MCF 10A (cell line): ENCODE data around the gene ACTN1. TPM values are rescaled to one million over a fixed set of nuclear protein-coding genes. Genes with fewer than 3 reads are reported as not detected.

ENCODE experiments used
- BruUV-seq: library from RNA; stranded (reverse); fragments of 400-500 nt; replicated peaks from 2 replicates; lab custom pipeline; 2021; lab: Mats Ljungman, UMichigan
- CTCF ChIA-PET: fragments of 300-600 bp; sonication (Branson Sonifier 250); formaldehyde crosslinking; extraction: SDS; loops from one replicate; lab custom pipeline; 2021; ENCODE audit warnings: antibody characterized with exemption, inconsistent platforms; lab: Yijun Ruan, JAX
- POLR2A ChIA-PET: fragments of 300-600, 350-650 bp; sonication (Branson Sonifier 250); formaldehyde crosslinking; extraction: SDS; loops from one replicate; lab custom pipeline; 2020; ENCODE audit warnings: antibody characterized with exemption, inconsistent platforms; lab: Yijun Ruan, JAX
- DNase-seq: peaks from one replicate; pipeline ENCODE4 v3.0.0-alpha.2; 2018; ENCODE audit not compliant: unreplicated experiment
- H3K27ac Mint-ChIP-seq: one replicate; pipeline ENCODE4 v1.8.0; 2022; ENCODE audit warnings: mild to moderate bottlenecking, low read depth, mixed read lengths; ENCODE audit not compliant: unreplicated experiment
- H3K27me3 Mint-ChIP-seq: one replicate; pipeline ENCODE4 v1.8.0; 2022; ENCODE audit warnings: mixed read lengths; ENCODE audit not compliant: insufficient read depth, unreplicated experiment
- H3K36me3 Mint-ChIP-seq: one replicate; pipeline ENCODE4 v1.8.0; 2022; ENCODE audit warnings: mild to moderate bottlenecking, moderate library complexity, mixed read lengths; ENCODE audit not compliant: insufficient read depth, unreplicated experiment
- H3K4me1 Mint-ChIP-seq: one replicate; pipeline ENCODE4 v1.8.0; 2022; ENCODE audit warnings: mixed read lengths; ENCODE audit not compliant: insufficient read depth, unreplicated experiment
- H3K4me3 Mint-ChIP-seq: one replicate; pipeline ENCODE4 v1.8.0; 2022; ENCODE audit warnings: mild to moderate bottlenecking, moderate library complexity, mixed read lengths; ENCODE audit not compliant: unreplicated experiment
- H3K9me3 Mint-ChIP-seq: one replicate; pipeline ENCODE4 v1.8.0; 2022; ENCODE audit warnings: mixed read lengths; ENCODE audit not compliant: unreplicated experiment
- CTCF ChIP-seq: fragments of 200-600 bp; IDR thresholded peaks from one replicate; pipeline ENCODE4 v1.8.0; 2022; ENCODE audit warnings: antibody characterized with exemption, mild to moderate bottlenecking; ENCODE audit not compliant: unreplicated experiment
- intact Hi-C: fragments of 100-400 bp; cut with micrococcal nuclease; formaldehyde crosslinking; loops from 2 replicates; pipeline ENCODE4 v1.14.1; 2022
- total RNA-seq: library from RNA; stranded (reverse); gene quantifications from 2 replicates; pipeline ENCODE4 v1.2.3, GENCODE V29; 2022

The ACTN1 gene
- total RNA-seq, 1 experiment from 2014 or later: 312 TPM

- no TSS peak for BruUV-seq
- Mint-ChIP-seq H3K9me3 (no peaks in the 10 kb centered on the region), H3K4me1 (peaks cover 80% of the 10 kb centered on the region), H3K27ac (peak overlapping the region; percentile 87), H3K36me3 (peaks cover 32% of the 10 kb centered on the region), H3K27me3 (no peaks in the 10 kb centered on the region), H3K4me3 (no peak overlapping the region)
- ChIA-PET POLR2A (no interaction called here), CTCF (no interaction called here)
- no peak for TF ChIP-seq CTCF
- DNase-seq: no peak
- intact Hi-C loops: no loop called here
Measured at GRCh38 chr14:68971411-68972035, 7.6 kb downstream of the ACTN1 start.

- POLR2A ChIA-PET: interaction anchor here (1.9 kb wide), 1 partner anchor 18 kb away, joined by 6 read pairs; no protein-coding TSS in a partner anchor
- peaks cover 32% of the 10 kb centered on the region for H3K36me3 Mint-ChIP-seq
- peaks cover 74% of the 10 kb centered on the region for H3K4me1 Mint-ChIP-seq
- no peak for DNase-seq
- no peak overlapping the region for H3K4me3 Mint-ChIP-seq
- BruUV-seq: no TSS peak
- peak overlapping the region; percentile 87 for H3K27ac Mint-ChIP-seq
- intact Hi-C loops: no loop called here
- no peak for TF ChIP-seq CTCF
- H3K9me3 Mint-ChIP-seq: no peaks in the 10 kb centered on the region
- CTCF ChIA-PET: no interaction called here
- no peaks in the 10 kb centered on the region for H3K27me3 Mint-ChIP-seq
Measured at GRCh38 chr14:68970736-68971135, 8.4 kb downstream of the ACTN1 start.

- intact Hi-C loops: no loop called here
- no TSS peak for BruUV-seq
- no peaks in the 10 kb centered on the region for H3K9me3 Mint-ChIP-seq
Measured at GRCh38 chr14:68970038-68970612, 9.0 kb downstream of the ACTN1 start.

More at GRCh38 chr14:68970038-68970612, 9.0 kb downstream of the ACTN1 start:
- Mint-ChIP-seq H3K27ac (peak overlapping the region; percentile 87), H3K27me3 (no peaks in the 10 kb centered on the region), H3K36me3 (peaks cover 31% of the 10 kb centered on the region), H3K4me1 (peaks cover 74% of the 10 kb centered on the region), H3K4me3 (no peak overlapping the region)
- ChIA-PET POLR2A (interaction anchor here (0.7 to 1.9 kb wide), 4 partner anchors 10 to 18 kb away, joined by 3 to 6 read pairs (median 4); no protein-coding TSS in a partner anchor), CTCF (interaction anchor here (0.5 to 1.0 kb wide), 2 partner anchors 27 to 58 kb away, joined by 3 to 5 read pairs; no protein-coding TSS in a partner anchor)
- no peak for DNase-seq
- no peak for TF ChIP-seq CTCF
